GM18858 (cell line): Measurements from ENCODE around the gene CPT1A.

Source experiments
- ATAC-seq: cut with Tn5 transposase; IDR thresholded peaks from one replicate; pipeline ENCODE4 v1.9.1; 2021; ENCODE audit not compliant: unreplicated experiment

The CPT1A gene

GRCh38 chr11:68854273-68854958, 12.7 kb upstream of the CPT1A start:
- no peak for ATAC-seq

- no peak for ATAC-seq
These were observed 10.9 kb upstream of the CPT1A start for GRCh38 chr11:68852628-68853027.

GRCh38 chr11:68848429-68848828, 6.7 kb upstream of the CPT1A start:
- no peak for ATAC-seq

- no peak for ATAC-seq
These were observed 5.7 kb upstream of the CPT1A start for GRCh38 chr11:68847395-68847794.

- ATAC-seq = no peak
These were observed 3.8 kb upstream of the CPT1A start for GRCh38 chr11:68845351-68846002.

- no peak for ATAC-seq
These were observed 3.1 kb upstream of the CPT1A start for GRCh38 chr11:68844801-68845200.

GRCh38 chr11:68844376-68844775, 2.7 kb upstream of the CPT1A start:
- ATAC-seq = no peak

- peak; percentile 33 for ATAC-seq
These were observed 2.1 kb upstream of the CPT1A start for GRCh38 chr11:68843703-68844312.

- ATAC-seq = no peak
These were observed 1.4 kb upstream of the CPT1A start for GRCh38 chr11:68843052-68843561.

GRCh38 chr11:68842427-68843051, 823 bp upstream of the CPT1A start:
- ATAC-seq = no peak

GRCh38 chr11:68840661-68841653, 759 bp downstream of the CPT1A start:
- no peak for ATAC-seq

GRCh38 chr11:68839911-68840641, 1.6 kb downstream of the CPT1A start:
- no peak for ATAC-seq

GRCh38 chr11:68839054-68839865, 2.5 kb downstream of the CPT1A start:
- peak; percentile 29 for ATAC-seq

- ATAC-seq = no peak
These were observed 3.1 kb downstream of the CPT1A start for GRCh38 chr11:68838572-68838964.

GRCh38 chr11:68837583-68838571, 3.8 kb downstream of the CPT1A start:
- ATAC-seq = no peak

- ATAC-seq = no peak
These were observed 6.0 kb downstream of the CPT1A start for GRCh38 chr11:68835749-68836148.

- no peak for ATAC-seq
These were observed 6.4 kb downstream of the CPT1A start for GRCh38 chr11:68835328-68835727.
